ENCODE measurements around the gene PCDH1.

- no peak for TF ChIP-seq CTCF (IDR thresholded peaks at IDR 0.05; ENCODE audit: low read depth, low read length)
- no peak for TF ChIP-seq MYC (IDR thresholded peaks at IDR 0.05; ENCODE audit: low read depth, low read length)
- no peak for TF ChIP-seq POLR2A (IDR thresholded peaks at IDR 0.05; ENCODE audit: extremely low read depth, insufficient read length)
- TF ChIP-seq MAX (IDR thresholded peaks at IDR 0.05; ENCODE audit: low read depth, low read length) = no peak
These were observed 36.6 kb downstream of the PCDH1 start for GRCh38 chr5:141841378-141842180.
